ENCODE data around the gene RXRG.

DNA sequence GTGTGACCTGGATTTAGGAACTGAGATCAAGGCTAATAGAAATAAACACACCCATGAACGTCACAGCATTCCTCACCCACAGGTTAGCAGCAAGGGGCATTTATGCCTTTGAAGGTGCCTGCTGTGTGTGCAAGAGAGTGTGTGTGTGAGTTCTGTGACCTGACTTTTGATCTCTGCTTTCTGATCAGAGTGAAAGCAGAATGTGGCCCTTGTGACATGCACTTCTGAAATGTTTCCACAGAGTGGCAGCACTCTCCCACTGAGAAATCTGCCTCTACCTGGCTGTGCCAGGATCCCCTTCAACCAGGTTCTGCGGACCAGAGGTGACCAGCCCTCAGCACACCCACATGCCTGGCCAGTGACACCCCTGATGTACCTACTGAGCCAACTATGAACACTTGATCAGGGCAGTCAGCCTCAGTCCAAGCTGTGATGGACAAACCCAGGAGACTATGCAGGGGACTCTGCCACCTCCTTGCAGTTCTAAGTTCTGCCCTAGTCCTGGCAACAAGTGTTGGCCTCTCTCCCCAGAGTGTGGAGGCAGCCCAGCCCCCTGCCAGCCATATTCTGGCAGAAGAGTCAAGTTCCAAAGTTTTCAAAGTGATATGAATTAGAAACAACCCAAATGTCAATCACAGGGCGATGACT is 41.0 kb downstream of the RXRG start:
- TF ChIP-seq POLR2A (IDR thresholded peaks at IDR 0.05; ENCODE audit: low read depth, low read length) (no peak), TAF1 (IDR thresholded peaks at IDR 0.05; ENCODE audit: low read depth, low read length) (no peak), POLR2AphosphoS5 (IDR thresholded peaks at IDR 0.05; ENCODE audit: low read depth, low read length) (no peak), SPI1 (IDR thresholded peaks at IDR 0.05; ENCODE audit: low read depth, low read length) (no peak), POU2F2 (IDR thresholded peaks at IDR 0.05; ENCODE audit: low read depth, low read length) (no peak), PAX5 (IDR thresholded peaks at IDR 0.05; ENCODE audit: insufficient read depth, low read length, severe bottlenecking) (no peak)
